ENCODE data around the gene AANAT.

DNA sequence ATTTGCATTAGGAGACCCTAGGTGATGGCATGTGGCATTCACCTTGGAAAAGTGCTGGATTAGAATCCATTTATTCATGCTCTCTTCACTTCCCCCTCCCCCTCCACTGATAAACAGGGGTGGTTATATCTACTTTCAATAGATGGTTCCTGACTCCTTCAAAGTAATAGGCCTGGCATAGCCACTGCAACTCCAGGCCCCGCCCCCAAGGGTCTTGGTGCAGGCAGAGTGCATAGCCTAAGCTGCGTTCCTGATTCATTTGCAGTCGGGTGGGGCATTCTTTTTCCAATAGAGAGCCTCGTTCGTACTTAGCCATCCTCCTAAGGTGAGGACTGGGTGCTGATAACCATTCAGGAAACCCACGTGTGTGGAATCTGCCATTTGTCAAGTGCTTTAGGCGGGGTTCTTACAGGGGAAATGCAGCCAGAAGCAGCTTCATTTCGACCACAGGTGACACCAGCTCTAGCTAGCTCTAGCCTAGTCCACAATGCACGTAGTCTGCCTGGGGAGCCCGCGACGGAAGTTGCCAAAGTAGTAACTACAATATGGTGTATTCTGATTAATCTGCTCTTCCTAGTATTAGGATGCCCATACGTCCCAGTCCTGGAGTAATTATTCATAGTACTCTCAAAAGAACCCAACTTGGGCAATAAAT, 25.6 kb upstream of the AANAT start:
- TF ChIP-seq EZH2 (IDR thresholded peaks at IDR 0.05; ENCODE audit: insufficient read depth, poor library complexity, severe bottlenecking) = no peak
- TF ChIP-seq EZH2phosphoT487 (IDR thresholded peaks at IDR 0.05; ENCODE audit: insufficient read depth, low read depth) = no peak

Measured in GM23248 (cell line).